ENCODE measurements around the gene RNF5. TPM values are rescaled to one million over a fixed set of nuclear protein-coding genes. Genes with fewer than 3 reads are reported as not detected.

RNF5 gene
- total RNA-seq, 1 experiment from 2014 or later, result 99.0 TPM

GRCh38 chr6:32214126-32214525, 35.9 kb downstream of the RNF5 start:
- Histone ChIP-seq H3K4me3 (ENCODE audit: insufficient read depth, low read depth, low read length) (no peak overlapping the region), H3K36me3 (replicated peaks; ENCODE audit: control insufficient read depth, insufficient read depth, low read length) (no peaks in the 10 kb centered on the region), H3K27me3 (ENCODE audit: control insufficient read depth, insufficient read depth, low read length) (no peaks in the 10 kb centered on the region; the same call in 1 of the 2 replicates)
- DNase-seq, result peak; percentile 6

- Histone ChIP-seq H3K27me3 (ENCODE audit: control insufficient read depth, insufficient read depth, low read length) (peaks cover 2% of the 10 kb centered on the region; the same call in 1 of the 2 replicates), H3K36me3 (replicated peaks; ENCODE audit: control insufficient read depth, insufficient read depth, low read length) (no peaks in the 10 kb centered on the region), H3K4me3 (ENCODE audit: insufficient read depth, low read depth, low read length) (no peak overlapping the region)
- no peak for DNase-seq
Measured at GRCh38 chr6:32215617-32216016, 37.4 kb downstream of the RNF5 start.

GRCh38 chr6:32216285-32216684, 38.1 kb downstream of the RNF5 start:
- Histone ChIP-seq H3K4me3 (ENCODE audit: insufficient read depth, low read depth, low read length) (no peak overlapping the region), H3K36me3 (replicated peaks; ENCODE audit: control insufficient read depth, insufficient read depth, low read length) (no peaks in the 10 kb centered on the region), H3K27me3 (ENCODE audit: control insufficient read depth, insufficient read depth, low read length) (peaks cover 2% of the 10 kb centered on the region; the same call in 1 of the 2 replicates)
- DNase-seq, result no peak

DNA sequence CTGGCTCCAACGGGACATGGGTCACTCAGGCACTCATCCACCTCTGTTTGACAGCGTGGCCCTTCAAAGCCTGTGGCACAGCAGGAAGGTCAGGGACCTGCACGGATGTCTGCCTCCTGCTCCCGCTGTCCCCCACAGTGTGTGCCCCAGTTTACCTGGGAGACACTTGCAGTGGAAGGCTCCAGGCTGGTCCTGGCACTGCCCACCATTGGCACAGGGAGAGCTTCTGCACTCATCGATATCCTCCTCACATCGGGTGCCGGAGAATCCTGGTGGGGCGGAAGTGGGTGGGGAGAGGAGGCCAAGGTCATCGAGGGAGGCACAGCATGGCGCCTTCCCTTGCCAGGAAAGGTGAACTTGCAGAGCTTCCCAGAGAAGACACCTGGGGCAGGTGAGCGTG, 38.8 kb downstream of the RNF5 start:
- no peak overlapping the region for H3K4me3 ChIP-seq (ENCODE audit: insufficient read depth, low read depth, low read length)
- H3K27me3 ChIP-seq (ENCODE audit: control insufficient read depth, insufficient read depth, low read length), result peaks cover 2% of the 10 kb centered on the region; the same call in 1 of the 2 replicates
- no peak for DNase-seq
- no peaks in the 10 kb centered on the region for H3K36me3 ChIP-seq (replicated peaks; ENCODE audit: control insufficient read depth, insufficient read depth, low read length)

DNA sequence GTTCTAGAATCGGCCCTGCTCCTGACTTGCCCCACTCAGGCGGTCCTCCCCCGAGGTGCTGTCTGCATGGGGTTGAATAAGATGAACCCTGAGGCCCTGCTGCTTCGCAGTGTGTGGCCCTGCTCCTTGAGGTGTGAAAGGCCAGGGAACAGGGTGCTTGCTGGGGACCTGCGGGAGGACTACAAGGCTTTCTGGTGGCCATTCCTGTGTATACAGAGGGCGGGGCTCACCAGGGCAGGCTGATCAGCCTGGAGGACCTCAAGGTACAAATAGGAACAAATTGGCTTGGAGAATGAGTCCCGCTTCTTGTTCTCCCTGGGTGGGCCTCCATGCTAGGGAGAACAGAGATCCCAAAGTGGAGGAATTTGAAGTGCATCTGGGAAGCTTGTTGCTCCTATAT, 40.0 kb downstream of the RNF5 start:
- no peak for DNase-seq
- peaks cover 4% of the 10 kb centered on the region; the same call in 1 of the 2 replicates for H3K27me3 ChIP-seq (ENCODE audit: control insufficient read depth, insufficient read depth, low read length)
- no peak overlapping the region for H3K4me3 ChIP-seq (ENCODE audit: insufficient read depth, low read depth, low read length)
- H3K36me3 ChIP-seq (replicated peaks; ENCODE audit: control insufficient read depth, insufficient read depth, low read length), result no peaks in the 10 kb centered on the region

- H3K4me3 ChIP-seq (ENCODE audit: insufficient read depth, low read depth, low read length), result no peak overlapping the region
- no peak for DNase-seq
- H3K36me3 ChIP-seq (replicated peaks; ENCODE audit: control insufficient read depth, insufficient read depth, low read length), result no peaks in the 10 kb centered on the region
- peaks cover 6% of the 10 kb centered on the region; the same call in 1 of the 2 replicates for H3K27me3 ChIP-seq (ENCODE audit: control insufficient read depth, insufficient read depth, low read length)
Measured at GRCh38 chr6:32220021-32220420, 41.8 kb downstream of the RNF5 start.

DNA sequence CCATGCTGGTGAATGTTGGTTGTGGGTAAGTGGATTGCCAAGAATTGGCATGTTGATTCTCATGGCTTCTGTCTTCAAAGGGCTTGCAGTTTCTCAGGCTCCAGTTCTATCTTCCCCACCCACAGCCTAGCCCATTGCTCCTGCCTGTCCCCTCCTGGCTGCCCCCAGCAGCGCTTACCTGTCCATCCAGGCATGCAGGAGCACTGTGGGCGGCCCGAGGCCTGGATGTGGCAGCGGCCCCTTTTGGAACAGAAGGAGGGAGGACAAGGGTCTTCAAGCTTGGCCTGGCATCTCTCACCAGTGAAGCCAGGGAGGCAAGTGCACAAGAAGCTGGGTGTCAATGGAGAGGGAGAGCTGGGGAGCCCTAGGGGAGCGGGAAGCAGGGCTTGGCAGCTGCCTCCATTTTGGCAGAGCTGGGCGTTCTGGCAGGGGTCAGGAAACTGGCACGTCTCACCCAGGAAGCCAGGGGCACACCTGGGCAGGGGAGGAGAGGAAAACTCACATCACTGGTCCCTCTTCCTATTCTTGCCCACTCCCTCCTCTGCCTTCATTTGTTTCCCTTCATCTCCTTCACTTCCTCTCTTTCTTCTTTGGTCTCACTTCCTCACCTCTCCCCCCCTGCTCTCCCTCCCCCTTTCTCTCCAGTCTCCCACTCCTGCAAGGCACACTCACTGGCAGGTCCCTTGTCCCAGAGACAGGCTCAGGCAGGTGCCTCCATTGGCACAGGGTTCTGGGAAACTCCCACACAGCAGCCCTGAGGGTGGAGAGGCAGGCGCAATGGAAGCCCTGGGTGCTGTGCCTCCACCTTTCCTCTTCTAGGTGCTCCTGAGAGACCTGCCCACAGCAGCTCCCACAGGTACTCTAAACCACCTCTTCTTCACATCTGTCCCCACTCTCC, 44.4 kb downstream of the RNF5 start:
- no peak for DNase-seq
- Histone ChIP-seq H3K27me3 (ENCODE audit: control insufficient read depth, insufficient read depth, low read length) (peaks cover 15% of the 10 kb centered on the region; the same call in 1 of the 2 replicates), H3K36me3 (replicated peaks; ENCODE audit: control insufficient read depth, insufficient read depth, low read length) (no peaks in the 10 kb centered on the region), H3K4me3 (ENCODE audit: insufficient read depth, low read depth, low read length) (no peak overlapping the region)

DNA sequence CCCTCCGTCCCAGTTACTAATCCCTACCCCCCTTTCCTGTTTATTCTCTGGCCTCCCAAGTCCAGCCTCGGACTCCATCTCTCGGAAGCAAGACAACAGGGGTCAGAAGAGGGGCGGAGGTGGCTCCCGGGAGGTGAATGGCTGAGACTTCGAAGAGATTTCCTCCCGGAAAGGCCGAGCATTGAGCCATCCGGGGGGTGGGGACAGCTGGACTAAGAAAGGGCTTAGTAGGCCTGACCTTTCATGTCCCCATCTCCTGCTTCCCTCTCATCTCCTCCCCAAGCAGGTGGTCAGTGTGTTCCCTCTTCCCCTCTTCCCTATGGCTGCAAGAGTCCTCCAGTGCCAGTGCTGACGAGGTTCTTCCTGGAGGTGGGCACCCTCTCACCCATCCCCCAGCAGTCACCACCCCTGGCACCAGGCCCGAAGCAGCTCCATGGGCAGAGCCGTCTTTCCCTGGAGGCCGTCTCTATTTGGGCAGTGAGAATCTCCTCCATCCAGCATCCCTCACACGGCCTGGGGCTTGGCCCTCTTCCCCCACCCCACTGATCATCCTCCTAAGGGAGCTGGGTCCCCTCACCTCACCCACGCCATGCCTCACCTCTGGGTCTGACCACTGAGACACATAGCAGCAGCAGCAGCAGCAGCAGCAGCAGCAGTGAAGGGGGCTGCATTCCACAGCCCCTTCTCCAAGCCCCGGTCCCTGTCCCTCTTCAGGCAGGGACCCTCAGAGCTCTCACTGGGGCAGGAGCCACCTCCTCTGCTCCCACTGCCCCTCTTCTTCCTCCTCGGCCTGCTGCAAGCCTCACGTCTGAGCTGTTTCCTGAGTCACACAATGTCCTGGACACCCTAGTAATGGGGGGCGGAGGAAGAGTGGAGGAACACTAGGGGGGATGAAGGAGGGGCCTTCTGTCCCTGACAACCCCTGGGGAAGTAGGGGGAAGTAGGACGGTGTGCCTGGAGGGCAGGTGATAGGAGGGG, 45.3 kb downstream of the RNF5 start, which contains the start of gene NOTCH4:
TSS of gene NOTCH4 (minus strand) at position 810 of the 978 bp plus-strand sequence. CDS start at position 671, 139 bp downstream.
- DNase-seq, result peak; percentile 28
- H3K4me3 ChIP-seq (ENCODE audit: insufficient read depth, low read depth, low read length), result no peak within 1 kb of the TSS
- H3K27me3 ChIP-seq (ENCODE audit: control insufficient read depth, insufficient read depth, low read length), result peaks cover 15% of the 10 kb centered on the region; the same call in 1 of the 2 replicates
- no peaks in the 10 kb centered on the region for H3K36me3 ChIP-seq (replicated peaks; ENCODE audit: control insufficient read depth, insufficient read depth, low read length)

DNA sequence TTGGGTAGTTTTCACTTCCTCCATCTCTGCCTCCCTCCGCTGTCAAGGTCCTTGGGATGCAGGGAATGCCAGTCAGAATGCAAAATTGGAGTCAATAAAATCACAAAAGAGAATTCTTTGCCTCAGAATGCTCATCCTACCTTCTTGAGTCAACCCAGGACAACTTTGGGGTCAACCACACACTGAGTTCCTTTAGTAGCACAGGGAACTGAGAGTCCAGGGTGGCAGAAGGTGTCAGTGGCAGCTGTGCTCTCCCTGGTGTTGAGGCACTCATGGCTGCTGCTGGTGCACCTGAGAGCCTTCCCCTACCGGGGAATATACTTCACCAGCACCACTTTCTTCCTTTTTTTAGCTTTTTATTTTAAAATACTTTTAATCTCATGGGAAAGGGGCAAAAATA, 46.5 kb downstream of the RNF5 start:
- peaks cover 13% of the 10 kb centered on the region; the same call in 1 of the 2 replicates for H3K27me3 ChIP-seq (ENCODE audit: control insufficient read depth, insufficient read depth, low read length)
- no peak for DNase-seq
- no peak overlapping the region for H3K4me3 ChIP-seq (ENCODE audit: insufficient read depth, low read depth, low read length)
- no peaks in the 10 kb centered on the region for H3K36me3 ChIP-seq (replicated peaks; ENCODE audit: control insufficient read depth, insufficient read depth, low read length)

- H3K27me3 ChIP-seq (ENCODE audit: control insufficient read depth, insufficient read depth, low read length), result peaks cover 17% of the 10 kb centered on the region; the same call in 1 of the 2 replicates
- no peak overlapping the region for H3K4me3 ChIP-seq (ENCODE audit: insufficient read depth, low read depth, low read length)
Measured at GRCh38 chr6:32226434-32226833, 48.2 kb downstream of the RNF5 start.

More at GRCh38 chr6:32226434-32226833, 48.2 kb downstream of the RNF5 start:
- DNase-seq, result no peak
- H3K36me3 ChIP-seq (replicated peaks; ENCODE audit: control insufficient read depth, insufficient read depth, low read length), result no peaks in the 10 kb centered on the region

Other genes with a start within 250 kb of the RNF5 start
- gene CFB, start 232.3 kb upstream of the RNF5 start, total RNA-seq (2014; rRNA removed; shearing (Covaris generic)), result not detected in 2 replicates
- gene NELFE, start 219.4 kb upstream of the RNF5 start, total RNA-seq (2014; rRNA removed; shearing (Covaris generic)), result 109 and 115 TPM in 2 replicates
- gene SKIC2, start 219.2 kb upstream of the RNF5 start, total RNA-seq (2014; rRNA removed; shearing (Covaris generic)), result 47.2 and 57.6 TPM in 2 replicates
- gene DXO, start 206.3 kb upstream of the RNF5 start, total RNA-seq (2014; rRNA removed; shearing (Covaris generic)), result 18.8 and 19.9 TPM in 2 replicates
- 0.35 and 1.5 TPM in 2 replicates for gene C4A, start 196.3 kb upstream of the RNF5 start, total RNA-seq (2014; rRNA removed; shearing (Covaris generic))
- 1.1 and 1.9 TPM in 2 replicates for gene C4B, start 163.6 kb upstream of the RNF5 start, total RNA-seq (2014; rRNA removed; shearing (Covaris generic))
- 0.11 TPM in 1 of 2 replicates, not detected in the other for gene CYP21A2, start 140.0 kb upstream of the RNF5 start, total RNA-seq (2014; rRNA removed; shearing (Covaris generic))
- 2.7 and 4.4 TPM in 2 replicates for gene TNXB, start 69.1 kb upstream of the RNF5 start, total RNA-seq (2014; rRNA removed; shearing (Covaris generic))
- gene ATF6B, start 50.2 kb upstream of the RNF5 start, total RNA-seq (2014; rRNA removed; shearing (Covaris generic)), result 25.1 and 26.2 TPM in 2 replicates
- gene FKBPL, start 48.1 kb upstream of the RNF5 start, total RNA-seq (2014; rRNA removed; shearing (Covaris generic)), result 12.5 and 12.8 TPM in 2 replicates
- 0.14 TPM in 1 of 2 replicates, not detected in the other for gene PRRT1, start 26.5 kb upstream of the RNF5 start, total RNA-seq (2014; rRNA removed; shearing (Covaris generic))
- gene PPT2, start 24.3 kb upstream of the RNF5 start, total RNA-seq (2014; rRNA removed; shearing (Covaris generic)), result 24.7 and 25.5 TPM in 2 replicates
- gene EGFL8, start 13.8 kb upstream of the RNF5 start, total RNA-seq (2014; rRNA removed; shearing (Covaris generic)), result 4.3 and 5.9 TPM in 2 replicates
- gene AGPAT1, start 2.3 kb upstream of the RNF5 start, total RNA-seq (2014; rRNA removed; shearing (Covaris generic)), result 99.3 and 113 TPM in 2 replicates
- gene AGER, start 5.8 kb downstream of the RNF5 start, total RNA-seq (2014; rRNA removed; shearing (Covaris generic)), result 2.2 and 2.8 TPM in 2 replicates
- gene PBX2, start 11.8 kb downstream of the RNF5 start, total RNA-seq (2014; rRNA removed; shearing (Covaris generic)), result 64.2 and 67.7 TPM in 2 replicates
- 21.2 and 26.8 TPM in 2 replicates for gene GPSM3, start 14.2 kb downstream of the RNF5 start, total RNA-seq (2014; rRNA removed; shearing (Covaris generic))
- gene NOTCH4, start 45.7 kb downstream of the RNF5 start, total RNA-seq (2014; rRNA removed; shearing (Covaris generic)), result 0.96 and 1.6 TPM in 2 replicates
- not detected in 2 replicates for gene TSBP1, start 193.5 kb downstream of the RNF5 start, total RNA-seq (2014; rRNA removed; shearing (Covaris generic))
- not detected in 2 replicates for gene BTNL2, start 228.8 kb downstream of the RNF5 start, total RNA-seq (2014; rRNA removed; shearing (Covaris generic))